Ascending aorta (tissue), 2 donors: ENCODE data around the gene SMIM10. TPM values are rescaled to one million over a fixed set of nuclear protein-coding genes. Genes with fewer than 3 reads are reported as not detected.
"Not testable (repeated sequence)": the region's sequence is repeated elsewhere in the genome, so short reads cannot be mapped to it uniquely, and the experiment has no call there.

Experiments used
- DNase-seq, 2 donors: peaks; one replicate each; pipeline ENCODE4 v3.0.0-alpha.2; 2019; ENCODE audit warnings: low spot score in 2 of 2
- H3K27ac ChIP-seq, 2 donors: fragments of 200-600 bp; sonication (generic); one replicate each; pipeline ENCODE4 v1.5.1; 2016 to 2017; ENCODE audit warnings: mild to moderate bottlenecking in 1 of 2
- H3K27me3 ChIP-seq: fragments of 200-600 bp; sonication (generic); one replicate; pipeline ENCODE4 v1.5.1; 2017
- H3K36me3 ChIP-seq, 2 donors: fragments of 200-600 bp; sonication (generic); one replicate each; pipeline ENCODE4 v1.5.1; 2016
- H3K4me1 ChIP-seq, 2 donors: fragments of 200-600 bp; sonication (generic); one replicate each; pipeline ENCODE4 v1.5.1; 2016 to 2017; ENCODE audit warnings: mild to moderate bottlenecking in 1 of 2
- H3K4me3 ChIP-seq, 2 donors: fragments of 200-600 bp; sonication (generic); one replicate each; pipeline ENCODE4 v1.5.1; 2016 to 2017; ENCODE audit warnings: mild to moderate bottlenecking in 1 of 2
- H3K9me3 ChIP-seq, 2 donors: fragments of 200-600 bp; sonication (generic); one replicate each; pipeline ENCODE4 v1.5.1; 2016
- CTCF ChIP-seq, 3 experiments: fragments of 200-600 bp in 2 of 3; fragments of 450-650 bp in 1 of 3; sonication (generic) in 2 of 3; IDR thresholded peaks; one replicate each; pipeline ENCODE4 v1.5.1; 2016 to 2019; ENCODE audit warnings: antibody characterized with exemption in 3 of 3, mild to moderate bottlenecking in 1 of 3, moderate library complexity in 1 of 3
- intact Hi-C: fragments of 100-400 bp; cut with DNase I; formaldehyde crosslinking; loops from one replicate; pipeline ENCODE4 v1.15.1; 2023
- total RNA-seq: library from RNA; depleted of rRNA; stranded (reverse); fragments of >200 nt; gene quantifications from one replicate; pipeline ENCODE4 v1.1.0, GENCODE V29; 2016

The SMIM10 gene
- total RNA-seq, 1 donor from 2014 or later: 11.7 TPM

- Histone ChIP-seq H3K4me3 (no peak overlapping the region), H3K9me3 (no peaks in the 10 kb centered on the region), H3K27me3 (no peaks in the 10 kb centered on the region), H3K27ac (no peak overlapping the region), H3K4me1 (no peaks in the 10 kb centered on the region), H3K36me3 (no peaks in the 10 kb centered on the region)
- TF ChIP-seq CTCF (IDR thresholded peaks at IDR 0.05): no peak
- no peak for DNase-seq
- intact Hi-C loops: no loop called here
Observed at GRCh38 chrX:135015523-135016245, 24.9 kb downstream of the SMIM10 start.

- H3K27ac ChIP-seq, H3K4me1 ChIP-seq, H3K27me3 ChIP-seq, H3K36me3 ChIP-seq, DNase-seq, H3K9me3 ChIP-seq, H3K4me3 ChIP-seq, intact Hi-C loops: not testable (repeated sequence)
Observed at GRCh38 chrX:135019890-135020289, 29.1 kb downstream of the SMIM10 start.

GRCh38 chrX:135023791-135024190, 33.0 kb downstream of the SMIM10 start:
- not testable (repeated sequence) for DNase-seq

GRCh38 chrX:135024526-135024925, 33.7 kb downstream of the SMIM10 start:
- Histone ChIP-seq H3K4me3 (no peak overlapping the region), H3K36me3 (no peaks in the 10 kb centered on the region), H3K9me3 (no peaks in the 10 kb centered on the region), H3K4me1 (no peaks in the 10 kb centered on the region), H3K27me3 (no peaks in the 10 kb centered on the region), H3K27ac (no peak overlapping the region)
- intact Hi-C loops: no loop called here
- DNase-seq: no peak
- TF ChIP-seq CTCF (IDR thresholded peaks at IDR 0.05): no peak

More at GRCh38 chrX:135023791-135024190, 33.0 kb downstream of the SMIM10 start:
- H3K4me1 ChIP-seq, H3K36me3 ChIP-seq, H3K27ac ChIP-seq, H3K9me3 ChIP-seq, H3K4me3 ChIP-seq, intact Hi-C loops, H3K27me3 ChIP-seq: not testable (repeated sequence)

- H3K4me3 ChIP-seq, H3K27me3 ChIP-seq, H3K9me3 ChIP-seq, H3K27ac ChIP-seq, H3K4me1 ChIP-seq, H3K36me3 ChIP-seq, intact Hi-C loops, DNase-seq: not testable (repeated sequence)
Observed at GRCh38 chrX:135030207-135030963, 39.6 kb downstream of the SMIM10 start.

GRCh38 chrX:135041149-135042123, 50.6 kb downstream of the SMIM10 start:
- H3K4me3 ChIP-seq, H3K4me1 ChIP-seq, H3K27ac ChIP-seq, intact Hi-C loops, H3K9me3 ChIP-seq, H3K36me3 ChIP-seq, DNase-seq, H3K27me3 ChIP-seq: not testable (repeated sequence)

Other genes with a start within 250 kb of the SMIM10 start
- gene PABIR2, start 193.8 kb upstream of the SMIM10 start, total RNA-seq: 6.8 TPM
- gene MOSPD1, start 75.7 kb upstream of the SMIM10 start, total RNA-seq: 6.4 TPM
- gene RTL8B, start 31.6 kb downstream of the SMIM10 start, total RNA-seq: 25.5 TPM
- gene RTL8C, start 41.4 kb downstream of the SMIM10 start, total RNA-seq: 96.7 TPM
- 31.5 TPM for gene RTL8A, start 61.1 kb downstream of the SMIM10 start, total RNA-seq
- gene SMIM10L2B, start 107.7 kb downstream of the SMIM10 start, total RNA-seq: 3.9 TPM
- not detected for gene ETDB, start 129.5 kb downstream of the SMIM10 start, total RNA-seq
- not detected for gene CT55, start 180.4 kb downstream of the SMIM10 start, total RNA-seq